HepG2 (cell line): ENCODE measurements around the gene NEMP2. TPM values are rescaled to one million over a fixed set of nuclear protein-coding genes. Genes with fewer than 3 reads are reported as not detected.

Experiments used
- ATAC-seq: fragments of 200-7000 bp; cut with Tn5 transposase; 3 replicates; pipeline ENCODE4 v1.9.1; 2020; ENCODE audit warnings: mild to moderate bottlenecking, moderate library complexity
- BruUV-seq: library from RNA; stranded (reverse); fragments of 400-500 nt; replicated peaks from 2 replicates; lab custom pipeline; 2021; lab: Mats Ljungman, UMichigan
- CTCF ChIA-PET: fragments of 300-600 bp; formaldehyde crosslinking; extraction: SDS; loops from one replicate; lab custom pipeline; 2021; ENCODE audit warnings: low total read pairs, inconsistent platforms, low intra/inter-chr PET ratio; lab: Yijun Ruan, JAX
- POLR2A ChIA-PET: fragments of 350-600 bp; sonication (Branson Sonifier 250); formaldehyde crosslinking; loops from one replicate; lab custom pipeline; 2020; ENCODE audit warnings: antibody characterized with exemption, inconsistent platforms; lab: Yijun Ruan, JAX
- DNase-seq: peaks from one replicate; pipeline ENCODE4 v3.0.0-alpha.2; 2015; ENCODE audit warnings: low spot score
- FAIRE-seq: peaks from 3 replicates; lab custom pipeline; 2011; peaks lifted over from hg19 to GRCh38; lab: Jason Lieb, UNC
- H2AFZ ChIP-seq: one replicate; pipeline ENCODE4 v1.6.1; 2011; ENCODE audit warnings: low read length, inconsistent platforms
- H3K27ac ChIP-seq: fragments of 300-600 bp; 3 replicates; pipeline ENCODE4 v1.8.0; 2011; ENCODE audit warnings: mixed run types, mild to moderate bottlenecking, mixed read lengths, low read length, inconsistent platforms; ENCODE audit not compliant: insufficient read depth; ENCODE audit errors: extremely low read length
- H3K27me3 ChIP-seq, 2 experiments: fragments of 200-600 bp in 1 of 2; 2 replicates in 1 of 2; 3 replicates in 1 of 2; pipeline versions ENCODE4 v1.6.0 to v1.8.0; 2011; ENCODE audit warnings: low read length in 2 of 2, mild to moderate bottlenecking in 2 of 2, moderate library complexity in 2 of 2, inconsistent platforms in 1 of 2; ENCODE audit not compliant: insufficient read depth in 2 of 2, control insufficient read depth in 1 of 2
- H3K36me3 ChIP-seq, 2 experiments: fragments of 200-600 bp in 1 of 2; replicated peaks in 1 of 2; 2 replicates in 1 of 2; 3 replicates in 1 of 2; pipeline versions ENCODE4 v1.5.1 to v1.8.0; 2011; ENCODE audit warnings: low read length in 2 of 2, inconsistent platforms in 1 of 2; ENCODE audit not compliant: insufficient read depth in 2 of 2, control insufficient read depth in 1 of 2
- H3K4me1 ChIP-seq: 2 replicates; pipeline ENCODE4 v1.5.1; 2012; ENCODE audit warnings: low read length, inconsistent platforms; ENCODE audit not compliant: insufficient read depth
- H3K4me2 ChIP-seq: 2 replicates; pipeline ENCODE4 v1.6.0; 2011; ENCODE audit warnings: low read depth, low read length, inconsistent platforms
- H3K4me3 ChIP-seq, 3 experiments: fragments of 200-600 bp in 1 of 3; sonication (generic), shearing (Covaris generic) in 1 of 3; replicated peaks in 1 of 3; 2 replicates each; pipeline ENCODE4 v1.5.1; 2011 to 2016; ENCODE audit warnings: low read length in 3 of 3, inconsistent platforms in 2 of 3, low read depth in 2 of 3, mild to moderate bottlenecking in 2 of 3, control low read depth in 1 of 3, mixed read lengths in 1 of 3; ENCODE audit not compliant: insufficient read depth in 1 of 3
- H3K79me2 ChIP-seq: one replicate; pipeline ENCODE4 v1.6.1; 2011; ENCODE audit warnings: low read length, inconsistent platforms; ENCODE audit not compliant: insufficient read depth
- H3K9ac ChIP-seq: 2 replicates; pipeline ENCODE4 v1.6.0; 2011; ENCODE audit warnings: mild to moderate bottlenecking, low read depth, low read length, inconsistent platforms; ENCODE audit not compliant: insufficient read depth
- H3K9me3 ChIP-seq: 2 replicates; pipeline ENCODE4 v1.5.1; 2012; ENCODE audit warnings: mild to moderate bottlenecking, low read length
- H4K20me1 ChIP-seq: 2 replicates; pipeline ENCODE4 v1.6.0; 2011; ENCODE audit warnings: inconsistent platforms, mild to moderate bottlenecking, low read length, moderate library complexity; ENCODE audit not compliant: insufficient read depth
- ESRRA ChIP-seq: sonication (generic); formaldehyde crosslinking; IDR thresholded peaks from 2 replicates; pipeline ENCODE4 v1.5.1; 2020; ENCODE audit warnings: mild to moderate bottlenecking, low read depth, missing genetic modification reagents
- HNF1A ChIP-seq, 2 experiments: sonication (generic) in 1 of 2; formaldehyde crosslinking in 1 of 2; IDR thresholded peaks; 2 replicates each; pipeline versions ENCODE4 v1.4.0 to v1.6.1; 2016 to 2020; ENCODE audit warnings: borderline replicate concordance in 1 of 2, low read depth in 1 of 2, mild to moderate bottlenecking in 1 of 2, missing genetic modification reagents in 1 of 2
- HNRNPK ChIP-seq: fragments of 200-400 bp; formaldehyde crosslinking; IDR thresholded peaks from 2 replicates; pipeline ENCODE4 v1.6.1; 2018; ENCODE audit warnings: low read length, low read depth, moderate library complexity, mild to moderate bottlenecking; ENCODE audit not compliant: poor library complexity, severe bottlenecking
- KDM4B ChIP-seq: sonication (generic); formaldehyde crosslinking; IDR thresholded peaks from 2 replicates; pipeline ENCODE4 v1.4.0; 2020; ENCODE audit warnings: missing genetic modification reagents
- MED13 ChIP-seq: sonication (generic); formaldehyde crosslinking; IDR thresholded peaks from 2 replicates; pipeline ENCODE4 v1.5.0; 2020; ENCODE audit warnings: missing genetic modification reagents
- SALL1 ChIP-seq: sonication (generic); formaldehyde crosslinking; IDR thresholded peaks from 2 replicates; pipeline ENCODE4 v1.8.0; 2022; ENCODE audit warnings: mild to moderate bottlenecking, missing genetic modification reagents
- ZNF432 ChIP-seq: sonication (generic); formaldehyde crosslinking; IDR thresholded peaks from 2 replicates; pipeline ENCODE4 v1.5.0; 2020; ENCODE audit warnings: missing genetic modification reagents, mild to moderate bottlenecking, borderline replicate concordance
- ZNF687 ChIP-seq: sonication (generic); formaldehyde crosslinking; IDR thresholded peaks from 2 replicates; pipeline ENCODE4 v1.5.1; 2020; ENCODE audit warnings: mild to moderate bottlenecking, missing genetic modification reagents, moderate library complexity
- ZNF772 ChIP-seq: sonication (generic); formaldehyde crosslinking; IDR thresholded peaks from 2 replicates; pipeline ENCODE4 v1.5.0; 2020; ENCODE audit warnings: mild to moderate bottlenecking, missing genetic modification reagents
- in situ Hi-C: cut with HindIII; loops from 2 replicates; pipeline ENCODE4 v1.10.0; 2017; ENCODE audit warnings: low pct_unique_long_range_greater_than_20kb; ENCODE audit not compliant: extremely low pct_ligation_motif_present
- intact Hi-C: fragments of 100-400 bp; cut with micrococcal nuclease; formaldehyde crosslinking; loops from one replicate; pipeline ENCODE4 v1.10.0; 2022; ENCODE audit not compliant: unreplicated experiment
- polyA plus RNA-seq, 8 experiments: library from polyadenylated mRNA; depleted of rRNA in 3 of 8; stranded (reverse) in 7 of 8; unstranded in 1 of 8; fragments of >200 nt; fragmentation: Illumina TruSeq in 4 of 8; extraction: Trizol in 4 of 8; gene quantifications; 2 replicates each; pipeline versions ENCODE4 v1.2.1 to v1.2.3, GENCODE V29; 2011 to 2016; ENCODE audit warnings: low read depth in 4 of 8, missing spikeins in 1 of 8, mixed read lengths in 1 of 8; ENCODE audit not compliant: insufficient read depth in 1 of 8
- total RNA-seq, 5 experiments: library from RNA; depleted of rRNA; stranded (reverse); fragments of >200 nt; fragmentation: Illumina TruSeq; extraction: Trizol; gene quantifications; 2 replicates each; pipeline ENCODE4 v1.2.3, GENCODE V29; 2016; ENCODE audit warnings: low read depth in 1 of 5

The NEMP2 gene
- total and polyA plus RNA-seq, 2 of the 13 experiments (the other 11 are each of a cell fraction or from before 2014, with no cell fraction given): 2.4 to 9.8 TPM

GRCh38 chr2:190574169-190574568 lies 39.6 kb upstream of the NEMP2 start:
- H3K9ac ChIP-seq: no peak overlapping the region
- in situ Hi-C loops: no loop called here
- no peak overlapping the region for H3K4me2 ChIP-seq
- intact Hi-C loops: no loop called here
- ChIA-PET CTCF (no interaction called here), POLR2A (no interaction called here)
- H3K27ac ChIP-seq: no peak overlapping the region
- BruUV-seq: no TSS peak
- no peaks in the 10 kb centered on the region for H3K79me2 ChIP-seq
- H3K27me3 ChIP-seq: no peaks in the 10 kb centered on the region; a peak in 1 of 5 replicates
- H3K4me1 ChIP-seq: peaks cover 20% of the 10 kb centered on the region
- H3K36me3 ChIP-seq: no peaks in the 10 kb centered on the region
- ATAC-seq (no peak), DNase-seq (no peak), FAIRE-seq (no peak)
- no peaks in the 10 kb centered on the region for H3K9me3 ChIP-seq
- H3K4me3 ChIP-seq: no peak overlapping the region
- no peak overlapping the region for H2AFZ ChIP-seq
- H4K20me1 ChIP-seq: no peaks in the 10 kb centered on the region
- no peak for TF ChIP-seq KDM4B (CRISPR knock-in tag)
- TF ChIP-seq HNRNPK: peak; percentile 74

GRCh38 chr2:190572246-190572645 lies 37.7 kb upstream of the NEMP2 start:
- ChIA-PET CTCF (no interaction called here), POLR2A (no interaction called here)
- H3K27ac ChIP-seq: no peak overlapping the region
- H3K27me3 ChIP-seq: no peaks in the 10 kb centered on the region
- in situ Hi-C loops: no loop called here
- FAIRE-seq (no peak), ATAC-seq (no peak), DNase-seq (no peak)
- H3K9ac ChIP-seq: no peak overlapping the region
- H3K4me3 ChIP-seq: no peak overlapping the region
- intact Hi-C loops: no loop called here
- BruUV-seq: no TSS peak
- H3K79me2 ChIP-seq: no peaks in the 10 kb centered on the region
- no peak overlapping the region for H2AFZ ChIP-seq
- H3K36me3 ChIP-seq: no peaks in the 10 kb centered on the region
- H3K4me2 ChIP-seq: no peak overlapping the region
- peaks cover 10% of the 10 kb centered on the region for H3K9me3 ChIP-seq
- peaks cover 7% of the 10 kb centered on the region; the same call in 1 of the 2 replicates for H3K4me1 ChIP-seq
- H4K20me1 ChIP-seq: no peaks in the 10 kb centered on the region
- no peak for TF ChIP-seq ZNF772 (CRISPR knock-in tag)
- TF ChIP-seq ESRRA: no peak
- no peak for TF ChIP-seq ZNF687 (CRISPR knock-in tag)
- no peak for TF ChIP-seq MED13 (CRISPR knock-in tag)
- TF ChIP-seq SALL1 (CRISPR knock-in tag): no peak
- no peak for TF ChIP-seq HNF1A (IDR thresholded peaks at IDR 0.05; ENCODE audit: low read depth)
- no peak for TF ChIP-seq HNF1A (CRISPR knock-in tag; IDR thresholded peaks at IDR 0.05; ENCODE audit: borderline replicate concordance)
- no peak for TF ChIP-seq ZNF432 (CRISPR knock-in tag)
